MM.1S (cell line): ENCODE results near the gene TRAM1L1.

Source experiments
- DNase-seq: peaks from one replicate; pipeline ENCODE4 v3.0.0-alpha.2; 2015
- H2AFZ ChIP-seq: fragments of 300-600 bp; sonication (generic); 2 replicates; pipeline ENCODE4 v1.6.0; 2016; ENCODE audit warnings: antibody characterized with exemption, low read length
- H3F3A ChIP-seq: fragments of 300-600 bp; sonication (generic); 2 replicates; pipeline ENCODE4 v1.6.1; 2016; ENCODE audit warnings: mild to moderate bottlenecking, antibody characterized with exemption, low read length, moderate library complexity, mixed read lengths; ENCODE audit not compliant: insufficient read depth
- H3K27ac ChIP-seq: fragments of 300-600 bp; sonication (generic); 2 replicates; pipeline ENCODE4 v1.5.1; 2016; ENCODE audit warnings: mild to moderate bottlenecking, low read length
- H3K27me3 ChIP-seq: fragments of 300-600 bp; sonication (generic); replicated peaks from 2 replicates; pipeline ENCODE4 v1.6.0; 2016; ENCODE audit warnings: low read length; ENCODE audit not compliant: insufficient read depth
- H3K36me3 ChIP-seq: fragments of 300-600 bp; sonication (generic); replicated peaks from 2 replicates; pipeline ENCODE4 v1.6.1; 2016; ENCODE audit warnings: mild to moderate bottlenecking, low read length, mixed read lengths; ENCODE audit not compliant: insufficient read depth
- H3K4me1 ChIP-seq: fragments of 300-600 bp; sonication (generic); 2 replicates; pipeline ENCODE4 v1.6.1; 2016; ENCODE audit warnings: low read length, mixed read lengths
- H3K4me2 ChIP-seq: fragments of 300-600 bp; sonication (generic); 2 replicates; pipeline ENCODE4 v1.6.0; 2016; ENCODE audit warnings: low read depth, low read length
- H3K4me3 ChIP-seq: fragments of 300-600 bp; sonication (generic); 2 replicates; pipeline ENCODE4 v1.5.1; 2016; ENCODE audit warnings: low read length, mixed read lengths
- H3K79me2 ChIP-seq: fragments of 300-600 bp; sonication (generic); 2 replicates; pipeline ENCODE4 v1.6.1; 2016; ENCODE audit warnings: mixed run types, low read length, mixed read lengths
- H3K9ac ChIP-seq: fragments of 300-600 bp; sonication (generic); 2 replicates; pipeline ENCODE4 v1.6.1; 2016; ENCODE audit warnings: low read length, mixed read lengths
- H3K9me2 ChIP-seq: fragments of 300-600 bp; sonication (generic); replicated peaks from 2 replicates; pipeline ENCODE4 v1.6.1; 2016; ENCODE audit warnings: mild to moderate bottlenecking, low read length, mixed read lengths; ENCODE audit not compliant: insufficient read depth
- H3K9me3 ChIP-seq: fragments of 300-600 bp; sonication (generic); replicated peaks from 2 replicates; pipeline ENCODE4 v1.6.1; 2016; ENCODE audit warnings: mild to moderate bottlenecking, low read length, mixed read lengths; ENCODE audit not compliant: insufficient read depth
- H4K20me1 ChIP-seq: fragments of 300-600 bp; sonication (generic); 2 replicates; pipeline ENCODE4 v1.6.1; 2016; ENCODE audit warnings: mild to moderate bottlenecking, low read length, moderate library complexity, mixed read lengths; ENCODE audit not compliant: insufficient read depth
- EZH2 ChIP-seq: fragments of 300-600 bp; sonication (generic); optimal IDR thresholded peaks from 2 replicates; pipeline ENCODE3; 2017; ENCODE audit warnings: low read depth, mild to moderate bottlenecking, antibody characterized with exemption, low read length, mixed read lengths
- EZH2phosphoT487 ChIP-seq: fragments of 300-600 bp; sonication (generic); IDR thresholded peaks from 2 replicates; pipeline ENCODE4 v1.6.1; 2018; ENCODE audit warnings: antibody characterized with exemption, low read length
- TF ChIP-seq, protein P1 (sequence below): fragments of 300-600 bp; sonication (generic); IDR thresholded peaks from 2 replicates; pipeline ENCODE4 v1.5.1; 2016; ENCODE audit warnings: antibody characterized with exemption, low read length, mixed read lengths

The TRAM1L1 gene

DNA sequence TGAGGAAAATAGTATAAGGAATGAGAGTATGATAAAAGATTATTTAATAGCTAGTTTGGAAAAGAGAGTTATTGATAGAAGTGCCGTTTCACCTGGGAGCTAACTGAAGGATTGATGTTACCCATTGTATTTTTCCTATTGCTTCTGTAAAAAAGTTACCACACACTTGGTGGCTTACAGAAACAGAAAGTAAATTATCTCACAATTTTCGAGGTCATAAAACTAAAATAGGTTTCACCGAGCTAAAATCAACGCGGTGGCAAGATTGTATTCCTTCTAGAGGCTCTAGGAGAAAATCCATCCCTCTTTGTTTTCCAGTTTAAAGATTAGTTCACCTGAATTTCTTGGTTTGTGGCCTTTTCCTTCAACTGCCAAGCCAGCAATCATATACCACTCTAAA is 11.1 kb upstream of the TRAM1L1 start:
- no peak for TF ChIP-seq EZH2
- no peak for TF ChIP-seq EZH2phosphoT487
- TF ChIP-seq, protein P1, sequence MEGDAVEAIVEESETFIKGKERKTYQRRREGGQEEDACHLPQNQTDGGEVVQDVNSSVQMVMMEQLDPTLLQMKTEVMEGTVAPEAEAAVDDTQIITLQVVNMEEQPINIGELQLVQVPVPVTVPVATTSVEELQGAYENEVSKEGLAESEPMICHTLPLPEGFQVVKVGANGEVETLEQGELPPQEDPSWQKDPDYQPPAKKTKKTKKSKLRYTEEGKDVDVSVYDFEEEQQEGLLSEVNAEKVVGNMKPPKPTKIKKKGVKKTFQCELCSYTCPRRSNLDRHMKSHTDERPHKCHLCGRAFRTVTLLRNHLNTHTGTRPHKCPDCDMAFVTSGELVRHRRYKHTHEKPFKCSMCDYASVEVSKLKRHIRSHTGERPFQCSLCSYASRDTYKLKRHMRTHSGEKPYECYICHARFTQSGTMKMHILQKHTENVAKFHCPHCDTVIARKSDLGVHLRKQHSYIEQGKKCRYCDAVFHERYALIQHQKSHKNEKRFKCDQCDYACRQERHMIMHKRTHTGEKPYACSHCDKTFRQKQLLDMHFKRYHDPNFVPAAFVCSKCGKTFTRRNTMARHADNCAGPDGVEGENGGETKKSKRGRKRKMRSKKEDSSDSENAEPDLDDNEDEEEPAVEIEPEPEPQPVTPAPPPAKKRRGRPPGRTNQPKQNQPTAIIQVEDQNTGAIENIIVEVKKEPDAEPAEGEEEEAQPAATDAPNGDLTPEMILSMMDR: no peak
- Histone ChIP-seq H3K4me2 (peak overlapping the region; percentile 66), H3K9me3 (no peaks in the 10 kb centered on the region), H3K4me1 (peaks cover 5% of the 10 kb centered on the region), H3K79me2 (no peaks in the 10 kb centered on the region), H3K36me3 (no peaks in the 10 kb centered on the region), H3F3A (no peaks in the 10 kb centered on the region), H4K20me1 (no peaks in the 10 kb centered on the region), H2AFZ (peak overlapping the region; percentile 85), H3K9me2 (no peaks in the 10 kb centered on the region), H3K27me3 (no peaks in the 10 kb centered on the region), H3K4me3 (peak overlapping the region; percentile 55), H3K9ac (peak overlapping the region; percentile 49; the same call in 1 of the 2 replicates), H3K27ac (peak overlapping the region; percentile 45; the same call in 1 of the 2 replicates)
- peak; percentile 54 for DNase-seq

DNA sequence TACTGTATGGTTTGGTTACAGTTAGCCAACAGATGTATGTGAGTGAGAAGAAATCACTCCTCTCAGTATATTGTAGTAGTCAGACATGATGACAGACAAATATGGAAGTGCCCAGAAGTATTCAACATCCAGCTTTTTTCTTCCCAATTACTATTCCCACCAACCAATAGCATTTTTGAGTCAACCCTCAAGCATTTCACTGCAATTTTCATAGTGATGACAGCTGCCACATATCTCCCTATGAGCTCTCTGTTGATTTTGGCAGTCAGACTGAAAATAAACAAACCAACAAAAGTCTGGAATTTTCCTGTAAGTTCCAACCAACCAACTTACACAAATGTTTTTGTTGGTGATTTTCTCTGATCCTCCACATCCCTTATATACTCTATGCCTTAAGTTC is 8.2 kb upstream of the TRAM1L1 start:
- no peak for TF ChIP-seq EZH2phosphoT487
- Histone ChIP-seq H3K9me2 (no peaks in the 10 kb centered on the region), H3K9ac (no peak overlapping the region), H3K4me2 (no peak overlapping the region), H3K36me3 (no peaks in the 10 kb centered on the region), H4K20me1 (no peaks in the 10 kb centered on the region), H3K79me2 (no peaks in the 10 kb centered on the region), H3K27ac (no peak overlapping the region), H3K4me3 (no peak overlapping the region), H3F3A (no peaks in the 10 kb centered on the region), H3K9me3 (no peaks in the 10 kb centered on the region), H3K27me3 (no peaks in the 10 kb centered on the region), H2AFZ (no peak overlapping the region), H3K4me1 (peaks cover 5% of the 10 kb centered on the region)
- no peak for DNase-seq

DNA sequence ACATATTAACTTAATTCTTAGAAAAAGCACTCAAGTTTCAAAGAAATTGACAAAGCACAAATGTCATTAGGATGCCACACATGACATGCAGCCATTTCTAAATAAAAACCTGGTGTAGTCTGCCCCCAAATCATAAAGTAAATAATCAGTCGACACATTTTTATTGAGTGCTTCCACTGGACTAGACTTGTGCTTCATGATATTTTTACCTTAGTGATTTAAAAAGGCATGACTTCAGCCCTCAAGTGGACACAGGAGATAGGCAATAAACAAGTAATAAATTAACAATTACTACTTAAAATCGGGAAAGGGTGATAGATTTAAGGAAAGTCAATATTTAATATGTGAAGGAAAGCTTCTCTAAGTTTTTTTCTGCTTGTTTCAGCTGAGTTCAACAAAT is 7.6 kb downstream of the TRAM1L1 start:
- Histone ChIP-seq H2AFZ (no peak overlapping the region), H3F3A (no peaks in the 10 kb centered on the region), H3K9ac (no peak overlapping the region), H3K4me1 (no peaks in the 10 kb centered on the region), H3K9me3 (no peaks in the 10 kb centered on the region), H3K27me3 (no peaks in the 10 kb centered on the region), H3K4me2 (no peak overlapping the region), H3K79me2 (no peaks in the 10 kb centered on the region), H4K20me1 (no peaks in the 10 kb centered on the region), H3K4me3 (no peak overlapping the region), H3K27ac (no peak overlapping the region), H3K9me2 (no peaks in the 10 kb centered on the region), H3K36me3 (no peaks in the 10 kb centered on the region)
- DNase-seq: no peak
- TF ChIP-seq, protein P1: no peak
- TF ChIP-seq EZH2 (no peak), EZH2phosphoT487 (no peak)

DNA sequence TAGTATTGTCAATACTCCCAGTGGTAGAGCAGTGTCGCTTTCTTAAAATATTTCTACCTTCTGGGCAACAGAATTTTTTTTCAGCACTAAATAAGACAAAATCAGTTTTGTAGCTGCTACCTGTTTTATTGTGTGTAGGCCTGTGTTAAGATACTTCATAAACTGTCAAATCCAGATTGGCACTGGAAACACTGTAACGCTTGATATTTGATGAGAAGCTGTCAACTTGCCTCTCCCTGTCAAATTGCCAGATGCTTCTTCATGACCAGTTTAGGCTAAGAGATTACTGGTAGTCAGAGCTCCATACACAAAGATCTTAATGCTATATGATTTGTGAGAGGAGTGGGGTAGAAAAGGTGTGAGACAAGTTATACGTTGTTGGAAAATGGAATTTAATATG is 17.3 kb downstream of the TRAM1L1 start:
- H3K27ac ChIP-seq: no peak overlapping the region
- no peaks in the 10 kb centered on the region for H3K4me1 ChIP-seq
- no peak for DNase-seq
- H3F3A ChIP-seq: no peaks in the 10 kb centered on the region
- H2AFZ ChIP-seq: no peak overlapping the region
- no peaks in the 10 kb centered on the region for H4K20me1 ChIP-seq
- H3K27me3 ChIP-seq: no peaks in the 10 kb centered on the region
- no peak overlapping the region for H3K4me2 ChIP-seq
- H3K79me2 ChIP-seq: no peaks in the 10 kb centered on the region
- no peaks in the 10 kb centered on the region for H3K36me3 ChIP-seq
- H3K4me3 ChIP-seq: no peak overlapping the region
- H3K9me3 ChIP-seq: no peaks in the 10 kb centered on the region
- no peaks in the 10 kb centered on the region for H3K9me2 ChIP-seq
- TF ChIP-seq, protein P1: no peak
- TF ChIP-seq EZH2 (no peak), EZH2phosphoT487 (no peak)
- no peak overlapping the region for H3K9ac ChIP-seq
